Retinal pigment epithelial cell (primary cell): ENCODE data around the gene BMPR1B.
"Not testable (repeated sequence)": the region's sequence is repeated elsewhere in the genome, so short reads cannot be mapped to it uniquely, and the experiment has no call there.

Experiments used
- DNase-seq: peaks from one replicate; pipeline ENCODE4 v3.0.0-alpha.2; 2010; ENCODE audit warnings: low read depth
- H3K4me3 ChIP-seq: 2 replicates; pipeline ENCODE4 v1.5.1; 2011; ENCODE audit warnings: mild to moderate bottlenecking, low read length, control low read depth, moderate library complexity
- CTCF ChIP-seq: conservative IDR thresholded peaks from 2 replicates; pipeline ENCODE4 v1.5.1; 2011; ENCODE audit warnings: low read depth, low read length, control low read depth, inconsistent platforms

Gene BMPR1B

GRCh38 chr4:95124906-95125504 lies 367.2 kb downstream of the BMPR1B start:
- no peak for DNase-seq
- no peak overlapping the region for H3K4me3 ChIP-seq
- peak; percentile 75 for TF ChIP-seq CTCF

- no peak overlapping the region for H3K4me3 ChIP-seq
- no peak for DNase-seq
- no peak for TF ChIP-seq CTCF
These were observed 371.3 kb downstream of the BMPR1B start for GRCh38 chr4:95129031-95129430.

GRCh38 chr4:95129821-95130311 lies 372.1 kb downstream of the BMPR1B start:
- H3K4me3 ChIP-seq, result no peak overlapping the region
- TF ChIP-seq CTCF, result no peak
- peak; percentile 87 for DNase-seq

GRCh38 chr4:95134016-95134415 lies 376.3 kb downstream of the BMPR1B start:
- H3K4me3 ChIP-seq, DNase-seq: not testable (repeated sequence)

GRCh38 chr4:95139424-95139823 lies 381.7 kb downstream of the BMPR1B start:
- H3K4me3 ChIP-seq, DNase-seq: not testable (repeated sequence)

- TF ChIP-seq CTCF, result no peak
- H3K4me3 ChIP-seq, result no peak overlapping the region
- DNase-seq, result no peak
These were observed 383.6 kb downstream of the BMPR1B start for GRCh38 chr4:95141361-95141760.

- TF ChIP-seq CTCF, result peak; percentile 20
- peak; percentile 10 for DNase-seq
- no peak overlapping the region for H3K4me3 ChIP-seq
These were observed 385.2 kb downstream of the BMPR1B start for GRCh38 chr4:95142932-95143331.

- no peak for TF ChIP-seq CTCF
- no peak for DNase-seq
- no peak overlapping the region for H3K4me3 ChIP-seq
These were observed 393.5 kb downstream of the BMPR1B start for GRCh38 chr4:95151255-95151654.
